ENCODE data around the gene KNL1. TPM values are rescaled to one million over a fixed set of nuclear protein-coding genes. Genes with fewer than 3 reads are reported as not detected.

The KNL1 gene
- total and polyA plus RNA-seq, 2 donors (not counting 3 experiments of a cell fraction or from before 2014, with no cell fraction given): 4.0 to 31.8 TPM

DNA sequence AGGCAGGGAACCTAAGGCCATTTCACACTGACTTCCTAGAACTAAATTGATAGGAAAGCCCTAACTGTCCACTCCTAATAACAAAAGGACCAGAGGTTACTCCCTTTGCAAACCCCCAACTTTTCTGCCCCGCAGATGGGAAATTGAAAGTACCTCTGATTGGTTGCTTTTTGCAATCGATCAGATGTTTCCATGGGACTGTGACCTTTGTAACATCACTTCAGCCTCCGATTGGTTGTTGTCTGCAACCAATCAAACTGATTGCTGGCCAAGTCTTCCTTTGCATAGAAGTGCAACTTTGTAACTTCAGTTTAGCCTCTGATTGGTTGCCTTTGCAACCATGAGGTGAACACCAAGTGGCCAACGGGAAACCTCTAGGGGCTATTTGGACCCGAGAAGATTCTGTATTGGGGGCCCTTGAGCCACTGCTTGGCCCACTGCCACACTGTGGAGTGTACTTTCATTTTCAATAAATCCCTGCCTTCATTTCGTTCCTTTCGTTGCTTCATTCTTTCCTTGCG, 11.3 kb upstream of the KNL1 start:
- no peak overlapping the region for H3K9ac ChIP-seq (replicated peaks; ENCODE audit: extremely low read depth, insufficient read depth, low read length)
- H3K27ac ChIP-seq (ENCODE audit: insufficient read depth, low read depth, low read length): no peak overlapping the region
- ChIA-PET CTCF (interaction anchor here (3.6 kb wide), 1 partner anchor 7 kb away, joined by 28 read pairs; no protein-coding TSS in a partner anchor), POLR2A (interaction anchor here (1.1 kb wide), 1 partner anchor 14 kb away, joined by 3 read pairs; the partner anchor contains the start of gene RPUSD2)
- H3K9me1 ChIP-seq (replicated peaks; ENCODE audit: control insufficient read depth, extremely low read depth, insufficient read depth, low read length): no peaks in the 10 kb centered on the region
- dilution Hi-C loops (cut with MboI; ENCODE audit: extremely low pct_ligation_motif_present, low sequenced_read_pairs) (no loop called here), intact Hi-C loops (cut with micrococcal nuclease) (loop anchor here (1.0 kb wide), 1 partner anchor 12 kb away; the partner anchor contains the start of gene KNL1)
- peak overlapping the region in 1 of 3 experiments; percentile 8 for H3K4me3 ChIP-seq (replicated peaks in 1 of 3; ENCODE audit: insufficient read depth in 1 of 3, low read depth in 1 of 3, low read length in 3 of 3)
- H3K9me3 ChIP-seq (replicated peaks; ENCODE audit: control insufficient read depth, insufficient read depth, low read length): no peaks in the 10 kb centered on the region
- H3K79me2 ChIP-seq (ENCODE audit: control insufficient read depth, insufficient read depth, low read length): no peaks in the 10 kb centered on the region
- H4K20me1 ChIP-seq (replicated peaks; ENCODE audit: control insufficient read depth, extremely low read depth, insufficient read depth, low read length): no peaks in the 10 kb centered on the region
- H3K27me3 ChIP-seq (ENCODE audit: control insufficient read depth in 2 of 2, insufficient read depth in 2 of 2, low read length in 2 of 2): no peaks in the 10 kb centered on the region
- BruUV-seq (replicated peaks): no TSS peak
- peak overlapping the region; percentile 11 for H3K4me2 ChIP-seq (ENCODE audit: insufficient read depth, low read length)
- no peak for FAIRE-seq
- H3K36me3 ChIP-seq (ENCODE audit: control insufficient read depth in 2 of 2, extremely low read depth in 1 of 2, insufficient read depth in 2 of 2, low read length in 2 of 2): no peaks in the 10 kb centered on the region
- H2AFZ ChIP-seq (ENCODE audit: low read depth, low read length): no peak overlapping the region
- no peaks in the 10 kb centered on the region for H3K4me1 ChIP-seq (ENCODE audit: control insufficient read depth, extremely low read depth, insufficient read depth, low read length)
- TF ChIP-seq, protein P1, sequence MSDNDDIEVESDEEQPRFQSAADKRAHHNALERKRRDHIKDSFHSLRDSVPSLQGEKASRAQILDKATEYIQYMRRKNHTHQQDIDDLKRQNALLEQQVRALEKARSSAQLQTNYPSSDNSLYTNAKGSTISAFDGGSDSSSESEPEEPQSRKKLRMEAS (IDR thresholded peaks at IDR 0.05; ENCODE audit: insufficient read depth, insufficient read length): no peak
- peak; percentile 10 for DNase-seq (ENCODE audit: low read depth, low spot score)

DNA sequence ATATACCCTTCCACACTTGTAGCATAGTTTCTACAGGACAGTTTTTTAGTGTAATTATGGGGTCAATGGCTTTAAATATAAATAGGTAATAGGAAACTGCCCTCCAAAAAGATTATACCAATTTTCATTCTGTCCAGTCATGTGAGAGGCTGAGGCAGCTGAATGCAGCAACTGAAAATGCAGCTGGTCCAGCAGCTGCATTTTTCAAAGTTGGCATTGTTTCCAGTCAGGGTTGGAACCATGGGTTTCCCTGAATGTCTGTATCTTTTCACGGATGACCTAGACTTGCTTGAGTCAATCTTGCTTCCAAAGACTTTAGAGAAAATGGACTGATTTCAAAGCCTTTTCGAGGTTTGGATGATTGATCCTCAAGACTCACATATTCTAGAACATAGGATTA, 9.9 kb upstream of the KNL1 start:
- no peaks in the 10 kb centered on the region for H3K79me2 ChIP-seq (ENCODE audit: control insufficient read depth, insufficient read depth, low read length)
- H3K9ac ChIP-seq (replicated peaks; ENCODE audit: extremely low read depth, insufficient read depth, low read length): no peak overlapping the region
- no peaks in the 10 kb centered on the region for H4K20me1 ChIP-seq (replicated peaks; ENCODE audit: control insufficient read depth, extremely low read depth, insufficient read depth, low read length)
- H3K27me3 ChIP-seq (ENCODE audit: control insufficient read depth in 2 of 2, insufficient read depth in 2 of 2, low read length in 2 of 2): peaks cover 0 to 1% of the 10 kb centered on the region in 2 experiments
- H3K4me3 ChIP-seq (replicated peaks in 1 of 3; ENCODE audit: insufficient read depth in 1 of 3, low read depth in 1 of 3, low read length in 3 of 3): no peak overlapping the region
- H3K9me3 ChIP-seq (replicated peaks; ENCODE audit: control insufficient read depth, insufficient read depth, low read length): no peaks in the 10 kb centered on the region
- no peak for TF ChIP-seq JUN (IDR thresholded peaks at IDR 0.05; ENCODE audit: borderline replicate concordance, insufficient read depth, insufficient read length, low read depth)
- TF ChIP-seq POLR2AphosphoS5 (IDR thresholded peaks at IDR 0.05; ENCODE audit: insufficient read depth, low read depth, low read length): no peak
- no peak for TF ChIP-seq EZH2 (IDR thresholded peaks at IDR 0.05; ENCODE audit: borderline replicate concordance, low read depth, low read length, severe bottlenecking)
- no peak for TF ChIP-seq FOS (IDR thresholded peaks at IDR 0.05; ENCODE audit: borderline replicate concordance, insufficient read depth, low read length)
- no peak for TF ChIP-seq POLR2A (IDR thresholded peaks at IDR 0.05; ENCODE audit: low read depth, low read length)
- TF ChIP-seq, protein P1 (IDR thresholded peaks at IDR 0.05; ENCODE audit: insufficient read depth, insufficient read length): no peak
- H3K4me2 ChIP-seq (ENCODE audit: insufficient read depth, low read length): no peak overlapping the region
- dilution Hi-C loops (cut with MboI; ENCODE audit: extremely low pct_ligation_motif_present, low sequenced_read_pairs) (no loop called here), intact Hi-C loops (cut with micrococcal nuclease) (no loop called here)
- H3K9me1 ChIP-seq (replicated peaks; ENCODE audit: control insufficient read depth, extremely low read depth, insufficient read depth, low read length): no peaks in the 10 kb centered on the region
- no peak overlapping the region for H2AFZ ChIP-seq (ENCODE audit: low read depth, low read length)
- H3K4me1 ChIP-seq (ENCODE audit: control insufficient read depth, extremely low read depth, insufficient read depth, low read length): no peaks in the 10 kb centered on the region
- ChIA-PET POLR2A (no interaction called here), CTCF (interaction anchor here (1.1 to 2.0 kb wide), 2 partner anchors 11 to 15 kb away, joined by 3 to 4 read pairs; partner anchors contain the start of gene RPUSD2)
- DNase-seq (ENCODE audit: low read depth, low spot score) (no peak), FAIRE-seq (no peak)
- BruUV-seq (replicated peaks): no TSS peak
- no peaks in the 10 kb centered on the region for H3K36me3 ChIP-seq (ENCODE audit: control insufficient read depth in 2 of 2, extremely low read depth in 1 of 2, insufficient read depth in 2 of 2, low read length in 2 of 2)
- no peak overlapping the region for H3K27ac ChIP-seq (ENCODE audit: insufficient read depth, low read depth, low read length)

All from endothelial cell of umbilical vein (primary cell).